Astrocyte (in vitro differentiated cells and primary cell): Measurements from ENCODE around the gene MPST.

Experiments
- EZH2 ChIP-seq: IDR thresholded peaks from 2 replicates; pipeline ENCODE4 v1.6.1; 2012; ENCODE audit warnings: mild to moderate bottlenecking, low read length, inconsistent platforms; ENCODE audit not compliant: insufficient read depth
- TF ChIP-seq, protein P1 (sequence below): IDR thresholded peaks from 2 replicates; pipeline ENCODE4 v1.5.1; 2011; ENCODE audit warnings: low read depth, mild to moderate bottlenecking, inconsistent platforms, low read length, moderate library complexity; ENCODE audit not compliant: insufficient read depth

DNA sequence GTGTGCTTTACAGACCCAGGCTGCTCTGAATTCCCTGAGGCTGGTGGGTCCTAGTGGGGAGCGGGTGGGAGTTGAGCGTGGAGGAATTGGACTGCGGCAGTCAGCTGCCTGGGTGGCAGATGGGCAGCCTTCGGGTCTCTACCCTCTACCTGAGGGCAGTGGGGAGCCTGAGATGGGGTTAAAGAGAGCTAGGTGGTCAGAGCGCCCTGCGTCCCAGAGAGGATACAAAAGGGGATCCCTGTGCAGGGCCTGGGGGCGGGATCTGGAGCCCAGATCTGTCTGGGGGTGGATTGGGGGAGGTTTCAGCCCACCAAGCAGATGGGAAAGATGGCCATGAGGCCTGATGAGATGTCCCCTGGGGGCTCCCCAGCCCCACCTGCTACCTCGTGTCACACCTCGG, 50.2 kb downstream of the MPST start:
- TF ChIP-seq, protein P1, sequence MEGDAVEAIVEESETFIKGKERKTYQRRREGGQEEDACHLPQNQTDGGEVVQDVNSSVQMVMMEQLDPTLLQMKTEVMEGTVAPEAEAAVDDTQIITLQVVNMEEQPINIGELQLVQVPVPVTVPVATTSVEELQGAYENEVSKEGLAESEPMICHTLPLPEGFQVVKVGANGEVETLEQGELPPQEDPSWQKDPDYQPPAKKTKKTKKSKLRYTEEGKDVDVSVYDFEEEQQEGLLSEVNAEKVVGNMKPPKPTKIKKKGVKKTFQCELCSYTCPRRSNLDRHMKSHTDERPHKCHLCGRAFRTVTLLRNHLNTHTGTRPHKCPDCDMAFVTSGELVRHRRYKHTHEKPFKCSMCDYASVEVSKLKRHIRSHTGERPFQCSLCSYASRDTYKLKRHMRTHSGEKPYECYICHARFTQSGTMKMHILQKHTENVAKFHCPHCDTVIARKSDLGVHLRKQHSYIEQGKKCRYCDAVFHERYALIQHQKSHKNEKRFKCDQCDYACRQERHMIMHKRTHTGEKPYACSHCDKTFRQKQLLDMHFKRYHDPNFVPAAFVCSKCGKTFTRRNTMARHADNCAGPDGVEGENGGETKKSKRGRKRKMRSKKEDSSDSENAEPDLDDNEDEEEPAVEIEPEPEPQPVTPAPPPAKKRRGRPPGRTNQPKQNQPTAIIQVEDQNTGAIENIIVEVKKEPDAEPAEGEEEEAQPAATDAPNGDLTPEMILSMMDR: no peak
- TF ChIP-seq EZH2: no peak
